NK-92 (cell line): ENCODE measurements around the gene CAV2.

ENCODE experiments used
- DNase-seq: peaks from one replicate; lab custom pipeline; 2025; ENCODE audit not compliant: unreplicated experiment; lab: John Stamatoyannopoulos, UW

Gene CAV2

DNA sequence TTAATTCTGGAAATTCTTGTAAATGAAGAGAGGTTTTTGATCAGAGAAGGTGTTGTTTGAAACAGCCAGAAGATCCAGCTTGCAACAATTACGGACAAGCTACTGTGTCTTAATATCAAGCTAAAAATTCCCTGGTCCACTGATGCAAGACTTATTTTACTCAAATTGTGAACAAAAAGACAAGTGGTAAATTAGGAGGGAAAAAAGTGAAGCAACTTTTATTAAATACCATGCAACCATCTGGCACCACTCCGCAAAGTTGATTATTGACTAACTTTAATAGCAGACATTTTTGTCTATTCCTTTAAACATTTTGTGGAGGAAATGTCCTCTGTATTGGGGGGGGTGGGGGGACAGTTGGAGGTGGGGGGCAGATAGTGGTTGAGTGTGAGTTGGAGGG is 5.1 kb upstream of the CAV2 start:
- DNase-seq = no peak

DNA sequence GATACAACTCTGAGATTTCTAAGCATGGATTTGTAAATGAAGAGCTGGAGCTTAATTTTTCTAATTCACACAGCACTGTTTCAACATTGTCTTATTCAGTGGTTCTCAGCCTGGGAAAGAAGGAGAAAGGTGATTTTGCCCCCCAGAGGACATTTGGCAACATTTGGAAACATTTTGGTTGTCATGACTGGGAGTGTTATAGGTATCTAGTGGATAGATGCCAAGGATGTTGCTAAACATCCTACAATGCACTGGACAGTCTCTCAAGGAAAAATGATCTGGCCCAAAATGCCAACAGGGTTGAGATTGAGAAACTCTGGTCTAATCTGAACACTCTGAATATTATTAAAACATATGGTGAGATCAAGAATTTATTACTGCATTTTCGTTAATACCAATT is 3.8 kb upstream of the CAV2 start:
- DNase-seq = no peak

DNA sequence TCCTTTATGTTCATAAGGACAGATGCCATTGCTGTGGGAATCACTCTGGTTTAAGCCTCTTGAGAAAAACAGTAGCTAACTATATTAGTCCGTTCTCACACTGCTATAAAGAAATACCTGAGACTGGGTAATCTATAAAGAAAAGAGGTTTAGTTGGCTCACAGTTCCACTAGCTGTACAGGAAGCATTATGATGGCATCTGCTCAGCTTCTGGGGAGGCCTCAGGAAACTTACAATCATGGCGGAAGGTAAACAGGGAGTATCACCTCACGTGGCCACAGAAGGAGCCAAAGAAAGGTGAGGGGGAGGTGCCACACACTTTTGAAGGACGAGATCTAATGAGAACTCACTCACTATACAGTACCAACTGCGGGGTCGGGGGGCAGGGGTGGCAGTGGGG is 2.9 kb upstream of the CAV2 start:
- no peak for DNase-seq

DNA sequence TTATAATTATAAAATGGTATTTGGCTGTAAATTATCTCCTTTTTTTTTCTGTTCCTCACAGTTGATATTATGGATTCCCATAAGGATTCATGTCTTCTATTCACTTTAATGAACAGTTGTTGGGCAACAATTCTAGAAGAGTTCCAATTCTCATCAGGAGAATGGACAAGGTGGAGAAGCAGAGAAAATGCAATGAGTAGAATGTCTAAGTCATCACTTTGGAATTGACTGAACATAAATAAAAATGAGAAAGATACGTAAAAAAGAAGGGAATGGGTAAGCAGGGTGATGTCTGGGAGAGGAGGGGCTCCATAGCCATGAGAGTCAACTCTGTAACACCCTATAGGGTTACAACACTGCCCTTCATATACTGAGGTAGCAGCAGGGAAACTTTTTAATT is 1.8 kb upstream of the CAV2 start:
- DNase-seq = no peak

DNA sequence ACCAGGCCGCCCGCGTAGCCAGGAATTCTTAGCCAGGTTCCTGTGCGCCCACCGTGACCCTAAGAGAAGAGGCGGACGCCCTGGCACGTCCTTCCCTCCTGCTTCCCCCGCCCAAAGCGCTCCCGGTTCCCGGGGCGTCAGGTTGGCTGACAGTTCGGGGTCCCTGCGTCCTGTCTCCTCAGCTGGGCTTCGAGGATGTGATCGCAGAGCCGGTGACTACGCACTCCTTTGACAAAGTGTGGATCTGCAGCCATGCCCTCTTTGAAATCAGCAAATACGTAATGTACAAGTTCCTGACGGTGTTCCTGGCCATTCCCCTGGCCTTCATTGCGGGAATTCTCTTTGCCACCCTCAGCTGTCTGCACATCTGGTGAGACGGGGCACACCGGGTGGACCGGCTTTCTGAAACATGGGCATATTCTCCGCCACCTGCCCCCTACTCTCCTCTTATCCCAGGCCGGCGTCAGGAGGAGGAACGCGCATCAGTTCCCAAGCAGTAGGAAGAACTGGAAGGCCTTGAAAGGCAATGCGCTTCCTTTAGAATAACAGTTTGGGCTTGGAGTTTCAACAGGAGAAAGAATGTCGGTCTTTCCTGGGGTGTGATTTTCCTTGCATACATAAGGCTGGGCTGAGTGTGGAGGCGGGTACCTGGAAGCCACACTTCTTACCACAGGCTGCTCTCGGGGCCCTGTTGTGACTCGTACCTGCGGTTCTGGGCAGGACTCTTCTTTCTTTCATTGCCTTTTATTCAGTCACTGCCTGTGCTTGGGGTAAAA is 728 bp downstream of the CAV2 start:
- DNase-seq = no peak

DNA sequence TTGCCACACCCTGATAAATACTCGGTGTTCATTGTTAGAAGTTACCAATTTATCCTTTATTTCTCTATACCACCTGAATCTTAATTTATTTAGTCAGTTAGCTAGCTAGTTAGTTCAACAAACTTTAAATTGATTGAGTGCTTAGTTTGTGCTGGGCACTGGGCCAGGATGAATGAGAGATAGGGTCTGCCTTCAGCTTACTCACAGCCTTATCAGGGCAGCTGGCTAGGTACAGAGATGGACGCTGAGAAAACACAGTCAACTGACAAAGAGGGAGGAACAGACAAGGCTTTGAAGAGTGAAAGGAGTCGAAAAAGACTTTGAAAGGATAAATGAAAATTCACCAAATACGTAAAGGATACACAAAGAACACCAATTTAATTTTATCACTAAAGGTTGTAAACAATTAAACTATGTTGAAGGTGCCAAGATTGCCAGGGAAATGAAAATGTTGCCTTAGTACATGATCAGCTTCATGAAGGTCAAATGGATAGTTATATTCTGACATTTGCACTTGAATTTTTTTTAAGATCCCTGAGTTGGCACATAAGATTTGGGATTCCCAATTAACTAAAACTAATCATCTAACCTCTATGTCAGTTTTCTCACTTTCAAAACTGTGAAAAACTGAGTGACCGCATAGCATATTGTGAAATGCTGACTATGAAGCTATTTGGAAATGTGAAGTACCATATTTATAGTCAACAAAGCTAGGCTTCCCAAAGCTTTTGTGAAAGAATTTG is 2.1 kb downstream of the CAV2 start:
- no peak for DNase-seq

DNA sequence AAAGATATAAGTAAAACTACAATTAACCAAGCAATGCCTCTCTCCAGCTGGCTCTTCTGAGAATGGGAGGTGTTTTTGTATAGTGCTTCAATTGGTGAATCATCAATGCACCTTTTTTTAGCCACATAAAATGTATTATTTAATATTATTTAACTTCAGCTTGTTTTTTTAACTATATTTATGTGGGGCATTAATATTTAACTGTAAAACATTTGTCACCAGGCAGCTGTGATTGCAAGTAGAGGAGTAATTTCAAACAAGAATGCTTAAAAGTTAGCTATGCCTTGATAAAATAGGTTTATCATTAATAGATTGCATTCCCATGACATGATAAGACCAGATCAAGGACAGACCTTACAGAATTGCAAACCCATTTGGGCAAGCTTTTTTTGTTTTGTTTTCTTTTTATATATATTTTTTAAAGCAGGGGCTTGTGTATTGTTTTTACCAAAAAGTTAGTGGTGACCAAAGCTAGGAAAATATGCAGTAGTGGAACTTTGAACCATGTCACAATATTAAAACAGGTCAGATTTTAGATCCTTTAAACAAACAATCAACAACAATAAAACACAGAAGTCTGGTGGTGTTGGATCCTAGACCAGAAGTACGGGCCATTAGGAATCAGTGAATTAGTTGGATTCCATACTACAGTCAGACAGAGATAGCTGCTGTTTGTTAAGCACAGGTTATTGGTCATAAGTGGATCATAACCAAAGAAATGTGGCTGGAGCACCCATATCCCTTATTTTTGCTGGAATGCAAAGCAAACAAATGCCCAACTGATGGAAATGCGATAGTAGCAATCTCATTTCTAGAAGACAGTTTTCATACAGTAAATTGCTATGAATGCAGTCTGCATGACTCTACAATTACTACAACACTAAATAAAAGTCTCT is 2.9 kb downstream of the CAV2 start:
- DNase-seq = no peak

DNA sequence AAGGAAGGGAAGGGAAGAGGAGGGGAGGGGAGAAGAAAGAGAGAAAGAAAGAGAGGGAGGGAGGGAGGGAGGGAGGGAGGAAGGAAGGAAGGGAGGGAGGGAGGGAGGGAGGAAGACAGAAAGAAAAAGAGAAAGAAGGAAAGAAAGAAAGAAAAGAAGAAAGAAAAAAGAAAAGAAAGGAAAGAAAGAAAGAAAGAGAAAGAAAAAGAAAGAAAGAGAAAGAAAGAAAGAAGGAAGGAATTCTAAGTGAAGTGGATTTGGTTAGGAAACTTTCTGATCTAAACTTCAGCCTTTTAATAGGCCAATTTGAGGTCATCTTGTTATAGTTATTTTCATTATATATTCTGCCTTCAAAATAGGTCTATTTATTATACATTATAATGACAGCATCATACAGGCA is 4.3 kb downstream of the CAV2 start:
- DNase-seq = no peak

DNA sequence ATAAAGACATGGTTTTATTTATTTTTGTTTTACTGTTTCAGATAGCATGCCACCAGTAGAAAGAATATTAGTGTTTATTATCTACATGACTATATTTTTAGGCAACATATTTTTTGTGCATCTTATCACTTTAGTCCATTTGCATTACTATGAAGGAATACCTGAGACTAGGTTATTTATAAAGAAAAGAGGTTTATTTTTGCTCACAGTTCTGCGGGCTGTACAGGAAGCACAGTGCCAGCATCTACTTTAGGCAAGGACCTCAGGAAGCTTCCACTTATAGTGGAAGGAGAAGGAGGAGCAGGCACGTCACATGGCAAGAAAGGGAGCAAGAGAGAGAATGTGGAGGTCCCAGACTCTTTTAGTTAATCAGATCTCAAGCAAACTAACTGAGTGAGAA is 5.7 kb downstream of the CAV2 start:
- no peak for DNase-seq

DNA sequence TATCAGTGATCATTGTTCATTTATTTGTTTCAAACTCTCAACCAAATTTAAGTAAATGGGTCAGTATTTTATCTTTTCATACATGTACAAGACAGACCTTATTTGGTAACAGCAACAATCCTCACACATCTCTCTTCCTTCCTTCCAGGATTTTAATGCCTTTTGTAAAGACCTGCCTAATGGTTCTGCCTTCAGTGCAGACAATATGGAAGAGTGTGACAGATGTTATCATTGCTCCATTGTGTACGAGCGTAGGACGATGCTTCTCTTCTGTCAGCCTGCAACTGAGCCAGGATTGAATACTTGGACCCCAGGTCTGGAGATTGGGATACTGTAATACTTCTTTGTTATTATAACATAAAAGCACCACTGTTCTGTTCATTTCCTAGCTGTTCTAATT is 6.3 kb downstream of the CAV2 start:
- no peak for DNase-seq

DNA sequence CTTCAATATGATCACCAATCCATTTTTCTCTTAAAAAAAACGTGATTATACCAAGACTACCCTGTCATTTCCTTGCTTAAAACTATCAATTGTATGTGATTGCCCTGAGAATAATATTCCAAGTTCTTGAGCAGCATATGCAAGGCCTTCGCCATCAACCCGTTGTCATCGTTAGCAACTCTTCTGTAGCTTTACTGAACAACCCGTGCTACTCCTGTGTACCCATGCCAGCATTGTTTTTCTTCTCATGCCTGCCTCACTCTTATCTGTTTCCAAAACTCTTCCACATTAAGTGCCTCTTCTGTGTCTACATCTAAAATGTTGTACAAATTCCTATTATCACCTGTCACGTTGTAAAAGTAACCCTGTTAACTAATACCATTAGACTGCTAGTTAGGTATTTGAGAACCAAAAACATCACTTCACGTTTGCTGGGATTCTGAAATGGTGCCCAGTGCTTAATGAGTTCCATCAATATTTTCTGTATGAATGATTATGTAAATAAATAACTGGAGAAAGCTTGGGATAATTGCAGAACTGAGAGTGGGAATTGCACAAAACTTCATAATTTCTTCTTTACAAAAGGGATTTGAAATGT is 10.5 kb downstream of the CAV2 start:
- no peak for DNase-seq

DNA sequence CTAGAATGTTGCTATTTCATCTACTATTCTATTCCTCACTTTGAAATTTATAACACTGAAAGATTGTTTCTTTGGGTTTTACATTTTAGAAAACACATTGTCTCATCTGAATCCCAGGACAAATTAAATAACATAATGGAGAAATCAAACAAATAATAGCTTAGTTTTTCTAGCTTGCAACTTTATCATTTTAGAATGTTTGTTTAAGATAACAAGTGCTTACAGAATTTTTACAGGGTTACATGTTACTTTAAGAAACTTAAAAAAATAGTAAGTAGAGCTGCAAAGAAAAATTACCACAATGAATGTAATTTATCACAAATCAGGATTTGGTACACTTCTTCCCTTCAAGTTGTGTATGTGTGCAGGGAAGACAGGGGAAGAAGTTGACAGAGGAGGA is 11.3 kb downstream of the CAV2 start:
- DNase-seq = no peak

DNA sequence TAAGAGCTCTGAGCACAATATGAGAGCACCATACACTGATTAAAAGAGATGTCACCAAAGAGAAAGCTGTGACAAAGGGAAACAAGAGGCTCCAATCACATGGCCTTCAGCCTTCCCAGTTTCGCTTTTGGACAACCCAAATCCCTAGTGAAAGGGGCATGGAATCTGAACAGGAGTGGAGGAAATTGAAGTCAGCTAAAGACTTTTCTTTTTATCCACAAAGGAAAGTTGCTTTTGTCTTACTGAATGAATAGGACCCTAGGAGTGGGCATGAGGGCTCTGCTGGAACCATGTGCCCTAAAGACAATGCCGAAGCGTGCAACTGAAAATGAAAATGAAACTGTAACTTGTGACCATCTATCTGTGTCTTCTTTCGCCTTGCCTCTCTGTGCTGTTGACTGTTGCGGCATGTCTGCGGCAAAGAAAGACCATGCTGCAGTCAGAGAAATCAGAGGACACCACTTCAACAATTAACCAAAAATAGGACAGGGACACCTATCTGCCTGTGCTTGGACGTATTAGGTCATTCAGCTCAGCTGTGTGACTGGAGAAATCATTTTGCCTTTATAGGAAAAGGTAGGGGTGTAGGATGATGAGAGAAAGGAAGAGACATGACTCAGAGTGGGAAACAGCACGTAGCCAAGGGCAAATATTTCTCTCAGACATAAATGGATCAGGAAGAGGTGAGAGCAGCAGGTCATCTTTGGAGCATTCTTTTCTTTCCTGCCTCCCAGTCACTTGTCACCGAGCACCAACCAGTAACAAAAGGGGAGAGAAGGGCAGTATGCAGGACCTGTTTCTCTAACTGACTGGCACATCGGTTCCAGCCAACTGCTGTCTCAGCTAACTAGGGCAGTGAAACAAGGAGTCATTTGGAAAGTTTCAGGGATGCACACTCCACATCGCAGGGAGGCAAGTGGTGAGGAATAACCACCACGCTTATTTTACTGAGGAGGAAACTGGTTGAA is 12.3 kb downstream of the CAV2 start:
- no peak for DNase-seq

DNA sequence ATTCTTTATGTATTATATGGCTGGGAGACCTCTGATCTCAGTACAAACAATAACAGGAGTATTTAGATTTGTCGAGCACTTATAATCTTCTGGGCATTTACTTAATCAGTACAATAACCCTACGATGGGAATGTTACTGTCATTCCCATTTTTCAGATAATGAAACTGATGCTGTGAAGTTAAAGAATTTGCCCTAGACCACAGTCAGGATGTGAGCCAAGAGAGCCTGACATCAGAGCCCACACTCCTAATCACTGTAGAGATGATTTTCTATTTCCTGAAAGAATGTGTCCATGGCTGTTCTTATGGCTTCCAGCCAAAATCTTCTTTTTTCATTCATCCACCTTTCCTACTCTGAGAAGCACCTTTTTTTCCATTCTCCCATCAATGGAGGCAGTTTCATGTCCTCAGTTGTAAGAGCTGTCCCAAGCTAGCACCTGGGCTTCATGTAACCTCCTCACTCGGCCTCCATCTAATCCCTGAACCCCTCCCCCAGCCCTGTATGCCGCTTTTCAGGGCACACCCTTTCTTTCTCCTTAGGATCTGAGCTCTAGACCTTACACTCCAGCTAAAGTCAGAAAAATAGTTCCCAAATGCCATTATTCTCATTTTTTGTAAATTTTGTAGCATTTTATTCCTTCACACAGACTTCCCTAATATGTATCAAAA is 13.1 kb downstream of the CAV2 start:
- no peak for DNase-seq

DNA sequence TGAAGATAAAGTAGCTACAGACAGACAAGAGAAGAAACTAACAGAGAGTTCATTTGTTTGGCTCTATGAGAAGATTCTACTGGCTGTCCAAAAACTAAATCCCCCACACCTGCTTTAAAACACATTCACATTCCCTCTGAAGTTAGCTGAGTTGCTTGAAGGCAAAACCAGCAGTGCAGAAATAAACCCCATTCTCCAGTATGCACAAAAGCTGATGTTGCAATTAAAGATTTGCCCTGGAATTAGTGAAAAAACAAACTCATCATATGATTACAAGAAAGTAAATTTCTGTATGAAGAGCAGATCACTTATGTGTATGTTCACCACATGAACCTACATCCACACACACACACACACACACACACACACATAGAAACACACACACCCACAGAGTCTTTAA is 16.0 kb downstream of the CAV2 start:
- no peak for DNase-seq

DNA sequence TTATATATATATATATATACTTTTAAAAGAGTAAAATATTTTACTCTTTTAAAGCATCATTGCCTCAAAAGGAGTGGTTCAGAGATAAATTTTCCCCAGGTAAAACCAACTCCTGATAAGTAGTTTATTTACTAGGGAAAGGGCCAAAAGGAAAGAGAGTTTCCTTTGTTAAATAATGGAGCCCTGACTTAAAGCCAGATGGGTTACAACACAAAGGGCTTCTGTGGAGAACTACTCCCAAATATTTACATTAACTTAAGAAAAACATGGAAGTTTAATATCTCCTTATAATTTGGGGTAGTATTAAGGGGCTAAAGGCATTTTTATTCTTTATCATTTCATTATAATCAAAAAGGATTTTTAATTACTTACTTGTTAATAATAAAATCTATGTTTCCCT is 16.8 kb downstream of the CAV2 start:
- DNase-seq = no peak

DNA sequence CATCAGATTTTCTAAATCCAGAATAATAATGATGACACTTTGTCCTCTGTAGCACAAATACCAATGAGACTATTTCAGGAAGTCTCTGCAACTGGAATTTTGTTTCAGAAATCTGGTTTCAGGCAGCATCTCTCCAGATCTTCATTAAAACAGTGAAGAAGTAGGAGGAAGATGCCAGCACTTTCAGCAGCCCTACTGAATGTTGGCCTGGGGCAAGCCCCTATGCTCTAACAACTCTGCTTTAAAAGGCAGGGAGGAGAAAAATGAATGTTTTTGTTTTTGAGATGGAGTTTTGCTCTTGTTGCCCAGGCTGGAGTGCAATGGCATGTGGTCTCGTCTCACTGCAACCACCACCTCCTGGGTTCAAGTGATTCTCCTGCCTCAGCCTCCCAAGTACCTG is 18.1 kb downstream of the CAV2 start:
- DNase-seq = no peak

DNA sequence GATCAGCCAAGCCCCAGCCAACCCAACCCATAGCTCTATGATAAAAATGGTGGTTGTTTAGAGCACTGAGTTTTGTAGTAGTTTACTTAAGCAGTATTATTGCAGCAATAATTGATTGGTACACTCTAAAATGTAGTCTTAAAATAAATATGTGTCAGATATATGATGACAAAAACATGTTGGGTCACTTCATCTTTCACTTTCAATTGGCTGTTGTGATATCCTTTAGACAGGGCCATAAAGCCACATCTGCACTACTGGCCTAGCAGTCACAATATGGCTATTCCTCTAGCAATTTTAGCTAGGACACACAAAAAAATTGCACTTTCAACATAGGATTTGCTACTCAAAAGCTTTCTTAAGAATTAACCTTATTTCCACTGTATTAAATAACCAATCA is 19.4 kb downstream of the CAV2 start:
- DNase-seq = no peak

DNA sequence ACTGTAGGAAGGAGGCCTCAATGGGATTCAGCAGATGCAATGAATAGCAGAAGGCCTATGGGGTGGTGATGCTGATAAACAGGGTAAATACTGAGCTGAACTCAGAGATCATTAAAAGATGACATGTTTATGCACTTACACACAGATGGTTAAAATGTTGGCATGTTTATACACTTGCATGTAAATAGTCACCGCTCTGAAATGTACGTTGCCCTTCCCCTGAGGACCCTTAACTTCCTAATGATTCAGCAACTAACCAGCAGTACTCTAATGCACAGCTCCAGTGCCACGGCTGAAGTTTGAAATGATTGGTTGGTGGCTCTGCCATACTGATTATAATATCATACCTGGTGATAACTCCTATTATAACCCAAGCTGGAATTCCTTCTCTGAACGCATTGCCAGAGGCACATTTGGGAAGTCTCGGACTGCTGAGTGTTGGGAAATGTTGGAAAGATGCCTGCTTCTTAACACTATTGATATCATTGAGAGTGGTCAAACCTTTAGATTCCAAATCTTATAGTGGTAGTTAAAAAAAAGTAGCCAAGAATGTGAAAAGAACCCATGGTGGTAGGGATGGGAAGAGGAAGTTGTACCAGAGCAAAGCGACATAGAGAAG is 21.6 kb downstream of the CAV2 start:
- no peak for DNase-seq
